Stomach smooth muscle (tissue), 2 donors: ENCODE measurements around the gene POLR3E.

Experiments
- H3K27ac ChIP-seq: one replicate; pipeline ENCODE4 v1.7.0; 2013; ENCODE audit warnings: mild to moderate bottlenecking, low read length, inconsistent platforms
- H3K27me3 ChIP-seq, 2 donors: one replicate each; pipeline ENCODE4 v1.7.0; 2013; ENCODE audit warnings: low read length in 2 of 2; ENCODE audit not compliant: insufficient read depth in 2 of 2, control insufficient read depth in 1 of 2
- H3K36me3 ChIP-seq, 2 donors: one replicate each; pipeline ENCODE4 v1.7.0; 2013; ENCODE audit warnings: low read length in 2 of 2; ENCODE audit not compliant: control insufficient read depth in 2 of 2, insufficient read depth in 2 of 2
- H3K4me1 ChIP-seq: one replicate; pipeline ENCODE4 v1.7.0; 2013; ENCODE audit warnings: low read length; ENCODE audit not compliant: control insufficient read depth, insufficient read depth
- H3K4me3 ChIP-seq, 2 donors: one replicate each; pipeline ENCODE4 v1.7.0; 2013; ENCODE audit warnings: low read length in 2 of 2
- H3K9ac ChIP-seq, 2 donors: one replicate each; pipeline ENCODE4 v1.7.0; 2013; ENCODE audit warnings: low read length in 2 of 2, mild to moderate bottlenecking in 1 of 2
- H3K9me3 ChIP-seq, 2 donors: one replicate each; pipeline ENCODE4 v1.7.0; 2013; ENCODE audit warnings: low read length in 2 of 2; ENCODE audit not compliant: control insufficient read depth in 2 of 2
- donor health status: healthy.
- donor health status: Pancreatic carcinoma.

The POLR3E gene, protein sequence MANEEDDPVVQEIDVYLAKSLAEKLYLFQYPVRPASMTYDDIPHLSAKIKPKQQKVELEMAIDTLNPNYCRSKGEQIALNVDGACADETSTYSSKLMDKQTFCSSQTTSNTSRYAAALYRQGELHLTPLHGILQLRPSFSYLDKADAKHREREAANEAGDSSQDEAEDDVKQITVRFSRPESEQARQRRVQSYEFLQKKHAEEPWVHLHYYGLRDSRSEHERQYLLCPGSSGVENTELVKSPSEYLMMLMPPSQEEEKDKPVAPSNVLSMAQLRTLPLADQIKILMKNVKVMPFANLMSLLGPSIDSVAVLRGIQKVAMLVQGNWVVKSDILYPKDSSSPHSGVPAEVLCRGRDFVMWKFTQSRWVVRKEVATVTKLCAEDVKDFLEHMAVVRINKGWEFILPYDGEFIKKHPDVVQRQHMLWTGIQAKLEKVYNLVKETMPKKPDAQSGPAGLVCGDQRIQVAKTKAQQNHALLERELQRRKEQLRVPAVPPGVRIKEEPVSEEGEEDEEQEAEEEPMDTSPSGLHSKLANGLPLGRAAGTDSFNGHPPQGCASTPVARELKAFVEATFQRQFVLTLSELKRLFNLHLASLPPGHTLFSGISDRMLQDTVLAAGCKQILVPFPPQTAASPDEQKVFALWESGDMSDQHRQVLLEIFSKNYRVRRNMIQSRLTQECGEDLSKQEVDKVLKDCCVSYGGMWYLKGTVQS

DNA sequence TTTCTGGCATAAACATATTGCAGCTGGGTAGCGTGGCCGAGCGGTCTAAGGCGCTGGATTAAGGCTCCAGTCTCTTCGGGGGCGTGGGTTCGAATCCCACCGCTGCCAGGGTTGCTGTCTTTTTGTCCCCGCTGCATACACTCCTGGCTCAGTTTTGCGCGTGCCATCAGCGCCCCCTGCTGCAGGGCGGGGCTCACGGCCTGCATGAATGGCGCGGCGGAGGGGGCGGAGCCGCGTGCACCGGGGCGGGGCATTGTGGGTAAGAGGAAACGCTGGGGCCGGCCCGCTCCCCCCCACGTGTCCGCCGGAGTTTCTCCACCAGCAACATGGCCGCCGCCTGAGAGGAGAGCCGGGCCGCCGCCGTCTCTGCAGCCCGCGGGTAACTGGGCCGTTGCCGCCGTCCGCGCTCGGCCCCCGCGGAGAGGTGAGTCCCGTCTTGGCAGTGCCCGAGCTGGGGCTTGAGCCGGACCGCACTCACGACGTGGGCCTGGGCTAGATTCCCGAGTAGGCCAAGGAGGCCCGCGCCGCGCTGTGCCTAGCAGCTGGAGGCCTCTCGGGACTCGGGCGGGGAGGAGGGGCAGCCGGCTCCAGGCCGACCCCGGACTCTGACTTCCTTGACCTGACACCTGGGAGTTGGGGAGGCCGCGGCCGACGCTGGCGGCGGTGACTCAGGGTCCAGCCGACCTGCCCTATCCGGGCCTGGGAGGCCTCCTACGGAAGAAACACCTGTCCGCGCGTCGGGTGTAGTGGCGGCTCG, at the start of gene POLR3E:
Gene POLR3E, plus strand, starts transcription at position 296 of the 757 bp plus-strand sequence. CDS start 5,560 bp downstream, outside the sequence.
- no peaks in the 10 kb centered on the region for H3K9me3 ChIP-seq
- H3K36me3 ChIP-seq: peaks cover 3 to 4% of the 10 kb centered on the region in 2 donors
- H3K27ac ChIP-seq: peak within 1 kb of the TSS; percentile 93
- H3K9ac ChIP-seq: peak within 1 kb of the TSS; percentile 89 to 91
- peak within 1 kb of the TSS; percentile 79 to 91 for H3K4me3 ChIP-seq
- H3K4me1 ChIP-seq: peaks cover 19% of the 10 kb centered on the region
- no peaks in the 10 kb centered on the region for H3K27me3 ChIP-seq

DNA sequence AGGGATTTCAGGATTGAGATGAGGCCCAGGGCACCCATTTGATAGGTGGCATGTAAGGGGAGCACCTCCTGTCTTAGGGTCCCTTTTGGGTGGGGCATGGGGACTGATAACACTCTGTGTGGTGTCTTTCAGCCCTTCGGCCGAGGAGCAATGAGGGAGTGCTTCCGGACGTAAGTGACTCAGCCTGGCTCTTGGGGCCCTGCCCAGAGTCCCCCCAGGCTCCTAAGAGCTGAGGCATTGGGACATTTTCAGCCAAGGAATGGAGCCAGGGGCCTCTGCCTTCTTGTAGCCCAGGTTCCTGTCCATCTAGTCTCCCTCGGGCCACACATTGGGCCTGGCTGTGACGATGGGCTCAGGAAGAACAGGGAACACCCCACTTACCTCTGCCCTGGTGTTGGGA, 46.7 kb upstream of the POLR3E start:
- Histone ChIP-seq H3K4me3 (no peak overlapping the region), H3K27me3 (no peaks in the 10 kb centered on the region), H3K27ac (no peak overlapping the region), H3K9me3 (peaks cover 4% of the 10 kb centered on the region in 2 donors), H3K4me1 (no peaks in the 10 kb centered on the region), H3K36me3 (peaks cover 30 to 41% of the 10 kb centered on the region in 2 donors), H3K9ac (no peak overlapping the region)

DNA sequence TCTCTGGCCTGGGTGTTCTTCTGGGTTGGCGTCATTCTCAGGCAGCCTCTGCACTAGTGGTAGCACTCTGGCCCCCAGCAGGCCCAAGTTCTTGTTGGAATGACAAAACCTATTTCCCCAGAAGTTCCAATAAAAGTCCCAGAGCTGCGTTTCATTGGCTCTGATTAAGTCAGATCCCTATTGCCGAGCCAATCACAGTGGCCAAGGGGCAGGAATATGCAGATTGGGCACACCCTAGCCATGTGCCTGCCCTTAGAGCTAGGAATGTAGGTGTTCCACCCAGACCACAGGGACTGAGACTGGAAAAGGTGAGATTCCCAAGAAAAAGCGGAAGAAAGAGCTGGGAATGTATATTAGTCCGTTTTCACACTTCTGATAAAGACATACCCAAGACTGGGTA, 44.9 kb upstream of the POLR3E start:
- Histone ChIP-seq H3K4me1 (no peaks in the 10 kb centered on the region), H3K27ac (no peak overlapping the region), H3K27me3 (no peaks in the 10 kb centered on the region), H3K36me3 (peaks cover 34 to 47% of the 10 kb centered on the region in 2 donors), H3K9me3 (peaks cover 4% of the 10 kb centered on the region in 2 donors), H3K4me3 (no peak overlapping the region), H3K9ac (no peak overlapping the region)

DNA sequence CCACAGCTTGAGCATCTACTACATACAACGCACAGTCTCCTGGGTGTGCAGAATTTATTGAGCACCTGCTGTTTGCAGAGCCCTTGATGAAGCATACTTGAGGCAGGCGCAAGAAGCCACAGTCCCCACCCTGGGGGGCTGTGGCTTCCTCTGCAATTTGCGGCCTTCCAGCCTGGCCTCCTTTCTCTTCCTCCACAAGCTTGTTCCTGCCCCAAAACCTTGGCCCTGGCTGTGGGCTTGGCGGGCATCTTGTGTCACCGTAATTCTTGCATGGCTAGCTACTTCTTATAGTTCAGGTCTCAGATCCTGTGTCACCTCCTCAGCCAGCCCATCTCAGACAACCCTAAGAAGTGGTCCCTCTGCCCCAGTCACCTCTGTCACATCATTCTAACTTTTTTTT, 43.9 kb upstream of the POLR3E start:
- Histone ChIP-seq H3K4me1 (no peaks in the 10 kb centered on the region), H3K4me3 (no peak overlapping the region), H3K9ac (no peak overlapping the region), H3K27me3 (no peaks in the 10 kb centered on the region), H3K36me3 (peaks cover 43 to 53% of the 10 kb centered on the region in 2 donors), H3K9me3 (peaks cover 4 to 5% of the 10 kb centered on the region in 2 donors), H3K27ac (no peak overlapping the region)

DNA sequence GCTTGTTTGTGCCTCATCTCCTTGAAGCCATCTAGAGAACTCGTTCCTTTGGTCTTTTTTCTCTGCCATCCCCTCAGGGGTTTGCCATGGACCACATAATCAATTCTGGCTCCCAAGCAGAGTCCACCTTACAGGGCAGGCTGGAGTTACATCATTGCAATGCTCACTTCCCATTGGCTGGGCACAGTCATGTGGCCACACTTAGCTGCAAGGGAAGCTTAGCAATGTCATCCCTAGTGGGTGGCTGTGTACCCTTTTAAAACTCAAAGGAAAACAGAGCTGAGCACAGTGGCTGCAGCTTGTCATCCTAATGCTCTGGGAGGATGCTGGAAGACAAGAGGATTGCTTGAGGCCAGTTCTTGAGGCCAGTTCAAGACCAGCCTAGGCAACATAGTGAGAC, 41.9 kb upstream of the POLR3E start:
- H3K9ac ChIP-seq: no peak overlapping the region
- H3K4me3 ChIP-seq: no peak overlapping the region
- H3K36me3 ChIP-seq: peaks cover 54 to 59% of the 10 kb centered on the region in 2 donors
- H3K27ac ChIP-seq: no peak overlapping the region
- H3K27me3 ChIP-seq: no peaks in the 10 kb centered on the region
- no peaks in the 10 kb centered on the region for H3K4me1 ChIP-seq
- peaks cover 4 to 9% of the 10 kb centered on the region in 2 donors for H3K9me3 ChIP-seq

DNA sequence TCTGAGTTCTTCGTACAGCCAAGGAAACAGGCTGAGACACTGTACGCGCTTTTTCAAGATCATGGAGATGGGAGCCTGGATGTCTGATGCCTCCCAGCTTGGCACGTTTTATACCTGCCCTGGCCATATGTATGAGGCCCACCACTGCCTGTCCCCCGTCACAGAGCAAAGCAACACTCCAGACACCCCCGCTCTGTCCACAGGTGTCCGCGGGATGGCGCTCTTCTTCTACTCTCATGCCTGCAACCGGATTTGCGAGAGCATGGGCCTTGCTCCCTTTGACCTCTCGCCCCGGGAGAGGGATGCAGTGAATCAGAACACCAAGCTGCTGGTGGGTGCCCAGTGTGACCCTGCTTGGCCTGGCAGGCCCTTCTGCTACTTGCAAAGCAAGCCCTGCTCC, 39.8 kb upstream of the POLR3E start:
- Histone ChIP-seq H3K27ac (no peak overlapping the region), H3K4me3 (no peak overlapping the region), H3K9me3 (peaks cover 4 to 9% of the 10 kb centered on the region in 2 donors), H3K9ac (no peak overlapping the region), H3K27me3 (no peaks in the 10 kb centered on the region), H3K4me1 (no peaks in the 10 kb centered on the region), H3K36me3 (peaks cover 51 to 55% of the 10 kb centered on the region in 2 donors)

DNA sequence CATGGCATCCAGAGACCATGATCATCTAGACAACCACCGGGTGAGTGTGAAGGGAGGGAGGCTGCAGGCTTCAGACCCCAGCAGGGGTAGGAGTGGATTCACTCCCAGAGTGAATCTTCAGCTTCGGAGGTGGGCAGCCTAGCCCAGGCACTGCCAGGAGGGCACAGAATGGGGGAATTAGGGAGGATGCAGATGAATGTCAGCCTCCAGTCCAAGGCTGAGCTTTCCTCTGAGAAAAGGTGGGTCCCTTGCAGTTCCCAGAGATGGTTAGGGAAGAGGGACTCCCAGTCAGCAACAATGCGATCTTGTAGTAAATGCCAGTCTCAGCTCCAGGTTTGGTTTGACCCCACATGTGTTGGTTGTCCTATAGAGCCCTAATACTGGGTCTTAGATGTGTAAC, 36.7 kb upstream of the POLR3E start:
- H3K9me3 ChIP-seq: peaks cover 0 to 5% of the 10 kb centered on the region in 2 donors
- H3K36me3 ChIP-seq: peaks cover 46 to 62% of the 10 kb centered on the region in 2 donors
- no peak overlapping the region for H3K4me3 ChIP-seq
- no peak overlapping the region for H3K27ac ChIP-seq
- H3K27me3 ChIP-seq: no peaks in the 10 kb centered on the region
- no peak overlapping the region for H3K9ac ChIP-seq
- no peaks in the 10 kb centered on the region for H3K4me1 ChIP-seq

DNA sequence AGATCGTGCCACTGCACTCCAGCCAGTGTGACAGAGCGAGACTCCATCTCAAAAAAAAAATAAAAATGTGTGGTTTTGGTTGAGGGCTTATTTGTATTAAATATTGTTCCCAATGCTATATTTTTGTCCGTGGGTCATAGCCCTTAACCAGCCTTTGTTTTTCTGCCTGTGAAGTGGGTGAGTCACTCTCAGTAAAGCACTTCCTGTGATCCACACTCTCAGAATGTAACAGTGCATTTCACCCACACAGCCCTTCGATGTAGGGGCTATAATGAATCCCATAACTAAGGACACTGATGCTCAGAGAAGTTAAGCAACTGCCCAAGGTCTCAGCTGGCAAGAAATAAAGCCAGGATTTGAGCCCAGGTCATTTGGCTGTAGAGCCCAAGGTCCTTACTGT, 34.7 kb upstream of the POLR3E start:
- no peak overlapping the region for H3K9ac ChIP-seq
- no peak overlapping the region for H3K4me3 ChIP-seq
- no peaks in the 10 kb centered on the region for H3K27me3 ChIP-seq
- H3K36me3 ChIP-seq: peaks cover 43 to 65% of the 10 kb centered on the region in 2 donors
- no peak overlapping the region for H3K27ac ChIP-seq
- no peaks in the 10 kb centered on the region for H3K4me1 ChIP-seq
- H3K9me3 ChIP-seq: peaks cover 0 to 5% of the 10 kb centered on the region in 2 donors

DNA sequence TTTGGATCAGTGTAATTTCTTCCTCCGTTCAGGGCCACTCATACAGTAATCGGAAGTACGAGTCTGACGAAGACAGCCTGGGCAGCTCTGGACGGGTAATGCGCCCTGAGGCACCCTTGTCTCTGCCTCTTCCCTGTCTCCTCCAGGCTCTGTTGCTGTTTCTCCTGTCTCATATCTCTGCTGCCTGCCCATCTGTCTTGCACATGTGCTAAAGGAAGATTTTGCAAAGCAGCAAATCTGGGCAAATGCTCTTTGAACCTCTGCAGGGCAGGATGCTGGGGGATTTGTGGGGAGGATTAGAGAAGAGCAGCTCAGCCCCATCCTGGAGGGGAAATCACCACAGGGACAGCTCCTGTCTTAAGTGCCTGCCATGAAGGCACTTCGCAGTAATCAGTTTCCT, 32.4 kb upstream of the POLR3E start:
- Histone ChIP-seq H3K4me1 (no peaks in the 10 kb centered on the region), H3K9ac (no peak overlapping the region), H3K4me3 (no peak overlapping the region), H3K36me3 (peaks cover 29 to 57% of the 10 kb centered on the region in 2 donors), H3K9me3 (no peaks in the 10 kb centered on the region), H3K27ac (no peak overlapping the region), H3K27me3 (no peaks in the 10 kb centered on the region)

DNA sequence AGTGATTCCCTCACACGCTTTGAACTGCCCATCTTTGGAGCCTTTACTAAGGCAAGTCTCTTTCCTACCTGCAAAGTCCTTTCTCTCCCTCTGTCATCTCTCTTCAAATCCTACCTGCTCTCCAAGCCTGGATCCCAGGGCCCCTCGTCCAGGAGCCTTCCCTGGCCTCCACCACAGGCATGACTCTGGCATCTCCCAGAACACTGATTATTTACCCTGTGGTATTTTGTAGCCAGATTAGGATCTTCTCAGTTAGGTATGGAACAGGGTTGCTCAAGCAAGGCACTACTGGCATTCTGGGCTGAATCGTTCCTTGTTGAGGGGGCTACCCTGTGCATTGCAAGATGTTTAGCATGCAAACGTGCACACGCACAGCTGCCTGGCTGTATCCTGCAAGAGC, 31.9 kb upstream of the POLR3E start:
- H3K4me3 ChIP-seq: no peak overlapping the region
- H3K27ac ChIP-seq: no peak overlapping the region
- no peaks in the 10 kb centered on the region for H3K9me3 ChIP-seq
- no peaks in the 10 kb centered on the region for H3K27me3 ChIP-seq
- no peaks in the 10 kb centered on the region for H3K4me1 ChIP-seq
- peaks cover 26 to 52% of the 10 kb centered on the region in 2 donors for H3K36me3 ChIP-seq
- H3K9ac ChIP-seq: no peak overlapping the region
